Lung microvascular endothelial cell (primary cell): ENCODE results near the gene ACOT8. TPM values are rescaled to one million over a fixed set of nuclear protein-coding genes. Genes with fewer than 3 reads are reported as not detected.
"Not testable (repeated sequence)": the region's sequence is repeated elsewhere in the genome, so short reads cannot be mapped to it uniquely, and the experiment has no call there.

Experiments used
- DNase-seq, 2 donors: peaks; one replicate each; pipeline versions ENCODE4 v3.0.0 to v3.0.0-alpha.2; 2010; ENCODE audit warnings: low read depth in 2 of 2
- total RNA-seq: library from RNA; depleted of rRNA; stranded (reverse); fragments of >200 nt; gene quantifications from 2 replicates; pipeline ENCODE4 v1.2.1, GENCODE V29; 2014

ACOT8 gene
- total RNA-seq, 1 donor from 2014 or later = 35.3 TPM

GRCh38 chr20:45827712-45828111 is 29.5 kb downstream of the ACOT8 start:
- DNase-seq = no peak

- DNase-seq = no peak
Observed at GRCh38 chr20:45827030-45827652, 30.1 kb downstream of the ACOT8 start, which contains the start of gene TNNC2. Gene TNNC2, minus strand, starts transcription at chr20:45827312. Its CDS starts 64 bp downstream, at chr20:45827248.

- no peak for DNase-seq
Observed at GRCh38 chr20:45826381-45827019, 30.7 kb downstream of the ACOT8 start.

GRCh38 chr20:45823949-45824835 is 33.0 kb downstream of the ACOT8 start:
- peak; percentile 64 for DNase-seq

GRCh38 chr20:45822857-45823256 is 34.3 kb downstream of the ACOT8 start:
- DNase-seq = peak in 1 of 2 donors; percentile 27

GRCh38 chr20:45821947-45822346 is 35.2 kb downstream of the ACOT8 start:
- no peak for DNase-seq

GRCh38 chr20:45819466-45819865 is 37.7 kb downstream of the ACOT8 start:
- DNase-seq = no peak

- no peak for DNase-seq
Observed at GRCh38 chr20:45818239-45818638, 39.0 kb downstream of the ACOT8 start.

- DNase-seq = peak in 1 of 2 donors; percentile 62
Observed at GRCh38 chr20:45817376-45818194, 39.6 kb downstream of the ACOT8 start.

GRCh38 chr20:45816951-45817350 is 40.2 kb downstream of the ACOT8 start:
- DNase-seq = no peak

- no peak for DNase-seq
Observed at GRCh38 chr20:45814314-45814713, 42.9 kb downstream of the ACOT8 start.

- no peak for DNase-seq
Observed at GRCh38 chr20:45813489-45813888, 43.7 kb downstream of the ACOT8 start.

- DNase-seq = no peak
Observed at GRCh38 chr20:45813006-45813340, 44.2 kb downstream of the ACOT8 start.

- peak; percentile 99 to 100 for DNase-seq
Observed at GRCh38 chr20:45812157-45813005, 44.8 kb downstream of the ACOT8 start, which contains the start of gene UBE2C. Gene UBE2C, plus strand, starts transcription at chr20:45812644. Its CDS starts 52 bp downstream, at chr20:45812696.

- DNase-seq = peak in 1 of 2 donors; percentile 77
Observed at GRCh38 chr20:45810191-45810970, 46.8 kb downstream of the ACOT8 start.

- DNase-seq = peak in 1 of 2 donors; percentile 47
Observed at GRCh38 chr20:45801851-45802250, 55.3 kb downstream of the ACOT8 start.

- peak; percentile 55 to 66 for DNase-seq
Observed at GRCh38 chr20:45798935-45799642, 58.1 kb downstream of the ACOT8 start.

GRCh38 chr20:45797955-45798354 is 59.2 kb downstream of the ACOT8 start:
- not testable (repeated sequence) for DNase-seq

GRCh38 chr20:45797510-45797909 is 59.7 kb downstream of the ACOT8 start:
- DNase-seq = not testable (repeated sequence)
